Inflammatory macrophage treated with lipopolysaccharide for 4 hours (primary cell): ENCODE measurements around the gene HSPB6.

Experiments used
- DNase-seq: peaks from one replicate; pipeline ENCODE4 v3.0.0-alpha.2; 2020

Gene HSPB6

DNA sequence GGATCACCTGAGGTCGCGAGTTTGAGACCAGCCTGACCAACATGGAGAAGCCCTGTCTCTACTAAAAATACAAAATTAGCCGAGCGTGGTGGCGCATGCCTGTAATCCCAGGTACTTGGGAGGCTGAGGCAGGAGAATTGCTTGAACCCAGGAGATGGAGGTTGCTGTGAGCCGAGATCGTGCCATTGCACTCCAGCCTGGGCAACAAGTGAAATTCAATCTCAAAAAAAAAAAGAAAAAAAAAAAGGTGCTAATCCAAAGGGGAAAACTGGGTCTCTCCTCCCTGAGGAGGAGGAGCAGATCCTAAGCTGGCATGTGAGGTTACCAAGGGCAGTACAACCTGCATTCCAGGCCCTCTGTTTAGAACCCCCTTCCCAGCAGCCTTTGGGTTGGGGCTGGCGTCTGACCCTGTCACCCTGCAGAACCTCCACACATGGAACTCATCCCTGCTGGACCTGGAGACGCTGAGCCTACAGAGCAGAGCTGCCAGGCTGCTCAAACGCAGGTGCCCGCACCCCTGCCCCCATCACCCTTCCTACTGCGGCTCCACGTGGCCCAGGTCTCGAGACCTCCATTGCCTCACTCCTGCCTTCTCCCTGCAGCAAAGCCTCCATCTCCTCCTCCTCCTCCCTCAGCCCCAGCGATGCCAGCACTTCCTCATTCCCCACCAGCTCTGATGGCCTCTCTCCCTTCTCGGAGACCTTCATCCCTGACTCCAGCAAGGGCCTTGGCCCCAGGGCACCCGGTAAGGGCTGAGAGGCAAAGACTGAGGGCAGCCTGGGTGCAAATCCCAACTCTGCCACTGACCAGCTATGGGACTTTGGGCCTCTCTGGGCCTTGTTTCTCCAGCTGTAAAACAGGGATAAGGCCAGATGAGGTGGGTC is 7.8 kb upstream of the HSPB6 start:
- DNase-seq, result no peak

DNA sequence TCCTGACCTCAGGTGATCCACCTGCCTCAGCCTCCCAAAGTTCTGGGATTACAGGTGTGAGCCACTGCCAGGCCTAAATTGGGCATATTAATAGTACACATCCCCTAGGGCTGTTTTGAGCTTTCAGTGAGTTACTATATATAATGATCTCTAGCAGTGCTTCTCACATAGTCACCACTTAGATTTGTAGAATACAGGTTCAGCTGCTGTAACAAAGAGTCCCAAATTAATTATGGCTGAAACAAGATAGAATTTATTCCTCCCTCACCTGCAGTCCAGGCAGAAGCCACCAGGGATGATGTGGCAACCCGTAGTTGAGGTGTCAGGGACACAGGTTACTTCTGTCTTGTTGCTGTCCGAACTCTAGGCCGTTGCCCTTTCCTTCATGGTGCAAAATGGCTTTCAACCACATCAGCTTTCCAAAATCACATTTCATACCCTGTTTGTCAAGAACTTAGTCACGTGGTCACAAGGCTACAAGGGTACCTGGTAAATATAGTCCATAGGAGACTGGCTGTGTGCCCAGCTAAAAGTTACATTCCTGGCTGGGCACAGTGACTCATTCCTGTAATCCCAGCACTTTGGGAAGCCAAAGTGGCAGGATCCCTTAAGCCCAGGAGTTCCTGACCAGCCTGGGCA is 4.0 kb upstream of the HSPB6 start:
- DNase-seq, result no peak

DNA sequence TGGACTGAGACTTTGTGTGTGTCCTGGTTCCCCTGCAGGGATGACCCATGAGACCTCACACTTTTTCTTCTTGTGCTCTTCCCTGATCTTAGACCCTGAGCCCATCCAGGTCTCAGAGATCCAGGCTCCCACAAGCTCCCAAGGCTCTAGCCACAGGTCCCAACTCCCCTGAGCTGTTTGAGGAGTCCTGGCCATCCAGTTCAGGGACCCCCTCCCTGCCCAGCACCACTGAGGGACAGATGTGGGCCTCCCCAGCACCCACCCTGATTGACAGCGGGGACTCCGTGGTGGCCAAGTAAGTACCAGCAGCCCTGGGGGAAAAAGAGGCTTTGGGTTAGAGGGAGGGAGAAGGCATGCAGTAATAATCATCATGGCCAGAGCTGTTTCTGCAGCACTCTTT is 2.9 kb upstream of the HSPB6 start:
- no peak for DNase-seq

DNA sequence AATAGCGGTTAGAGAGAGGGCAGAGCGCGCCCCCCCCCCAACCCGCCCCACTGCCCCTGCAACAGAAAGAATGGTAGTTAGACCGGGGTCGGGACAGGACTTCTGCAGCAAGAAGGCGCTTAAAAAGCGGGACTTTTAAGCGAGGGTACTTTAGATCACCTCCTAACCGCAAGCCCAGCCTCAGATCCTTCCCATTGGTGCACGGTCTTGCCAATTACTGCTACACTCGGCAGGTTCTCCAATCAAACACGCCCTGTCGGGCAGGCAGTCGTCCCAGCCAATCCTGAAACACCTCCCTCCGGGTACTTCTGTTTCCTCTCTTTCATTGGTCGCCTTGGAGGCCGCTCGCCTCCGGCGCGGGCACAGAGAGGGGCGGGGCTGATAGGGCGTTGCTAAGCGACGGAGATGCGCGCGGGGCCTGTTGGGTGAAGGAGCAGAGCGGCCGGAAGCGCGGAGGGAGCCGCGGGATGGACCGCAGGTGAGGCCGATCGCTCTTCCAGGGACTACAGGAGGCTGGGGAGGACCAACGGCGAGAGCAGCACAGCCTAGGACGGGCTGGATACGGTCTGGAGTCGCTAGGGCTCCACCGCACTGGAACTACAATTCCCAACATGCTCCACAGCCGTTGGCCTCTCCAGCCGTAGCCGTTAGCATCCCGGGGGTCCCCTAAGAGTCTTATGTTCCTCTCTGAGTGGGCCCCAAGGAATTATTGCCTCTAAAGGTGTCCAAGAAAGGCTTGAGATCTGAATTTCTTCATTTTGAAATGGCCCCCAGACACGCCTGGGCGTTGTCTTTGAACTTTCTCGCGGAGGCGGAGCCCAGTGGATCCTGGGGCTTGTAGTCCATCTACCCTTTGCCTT is 1.1 kb upstream of the HSPB6 start, which contains the start of gene PROSER3:
Gene PROSER3 (plus strand): TSS at position 428 of the 860 bp plus-strand sequence. CDS start 40 bp downstream, at position 468.
- DNase-seq, result peak; percentile 99

DNA sequence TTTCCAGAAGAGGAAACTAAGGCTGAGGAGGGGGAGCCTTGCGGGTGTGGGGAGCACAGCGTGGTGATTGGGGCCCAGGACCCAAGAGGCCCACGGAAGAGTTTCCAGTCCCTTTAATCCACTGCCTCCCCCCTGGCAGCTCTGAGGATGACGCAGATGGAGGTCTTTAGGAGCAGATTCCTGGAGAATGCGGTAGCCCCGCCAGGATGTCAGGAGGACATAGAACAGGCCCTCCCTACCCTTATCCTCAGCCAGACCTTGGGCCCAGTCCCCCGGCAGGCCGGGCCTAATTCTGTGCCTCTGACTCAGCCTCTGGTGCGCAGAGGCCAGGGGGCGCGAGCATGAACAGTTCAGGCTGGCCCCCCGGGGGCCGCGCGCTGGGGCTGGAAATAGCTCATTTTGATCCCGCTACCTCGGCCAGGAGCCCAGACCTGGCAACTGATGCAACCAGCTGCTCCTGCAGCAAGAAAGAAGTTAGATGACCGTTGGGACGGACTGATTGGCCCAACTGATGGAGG is 461 bp upstream of the HSPB6 start:
- no peak for DNase-seq

DNA sequence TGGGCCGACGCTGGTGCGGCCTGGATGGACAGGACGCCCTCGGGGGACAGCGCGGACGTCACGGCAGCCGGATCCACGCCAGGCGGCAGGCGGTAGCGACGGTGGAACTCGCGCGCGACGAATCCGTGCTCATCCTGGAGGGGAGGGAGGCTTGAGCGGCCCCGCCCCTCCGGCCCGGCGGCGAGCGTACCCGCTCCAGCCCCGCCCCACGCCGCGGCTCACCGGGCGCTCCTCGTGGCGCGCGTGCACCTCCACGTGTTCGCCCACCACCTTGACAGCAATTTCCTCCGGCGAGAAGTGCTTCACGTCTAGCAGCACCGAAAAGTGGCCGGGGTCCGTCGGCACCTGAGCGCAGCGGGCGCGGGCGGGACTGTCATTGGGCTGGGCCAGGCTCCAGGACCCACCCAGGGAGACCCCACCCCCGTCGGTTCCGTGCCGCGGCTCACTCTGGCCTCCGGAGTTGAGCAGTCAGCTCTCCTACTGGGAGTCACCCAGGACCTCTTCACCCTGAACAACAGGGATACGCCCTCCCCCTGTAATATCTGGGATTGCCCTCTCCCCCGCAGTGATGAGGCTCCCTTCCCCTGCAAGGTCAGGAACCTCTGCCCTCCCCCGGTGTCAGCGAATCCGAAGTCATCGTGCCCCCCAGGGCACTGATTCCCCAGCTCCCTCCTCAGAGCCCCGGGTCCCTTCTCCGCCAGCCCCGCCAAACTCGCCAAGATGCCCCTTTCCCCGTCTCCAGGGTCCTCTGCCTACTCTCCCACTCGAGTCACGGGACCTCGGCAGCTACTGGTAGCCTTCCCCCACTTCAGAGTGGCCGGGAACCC is 1.1 kb downstream of the HSPB6 start:
- DNase-seq, result no peak

DNA sequence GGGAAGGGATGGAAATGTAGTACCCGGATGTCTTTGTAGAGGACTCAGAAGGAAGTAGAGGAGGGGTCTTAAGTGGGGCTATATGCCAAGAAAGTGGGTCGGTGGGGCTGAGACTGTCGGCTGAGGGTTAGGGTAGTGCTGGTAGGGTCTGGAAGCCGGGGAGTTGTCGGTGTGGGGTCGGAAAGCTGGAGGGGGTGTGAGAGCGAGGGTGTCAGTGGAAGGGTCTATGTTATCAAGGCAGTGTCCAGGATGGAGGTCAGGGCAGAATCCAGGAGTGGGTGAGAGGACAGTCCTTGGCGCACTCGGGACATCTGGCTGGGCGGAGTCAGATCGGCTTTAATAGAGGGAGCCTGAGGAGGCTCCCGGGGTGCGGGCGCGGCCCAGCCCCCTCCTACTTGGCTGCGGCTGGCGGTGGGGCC is 1.7 kb downstream of the HSPB6 start:
- no peak for DNase-seq

DNA sequence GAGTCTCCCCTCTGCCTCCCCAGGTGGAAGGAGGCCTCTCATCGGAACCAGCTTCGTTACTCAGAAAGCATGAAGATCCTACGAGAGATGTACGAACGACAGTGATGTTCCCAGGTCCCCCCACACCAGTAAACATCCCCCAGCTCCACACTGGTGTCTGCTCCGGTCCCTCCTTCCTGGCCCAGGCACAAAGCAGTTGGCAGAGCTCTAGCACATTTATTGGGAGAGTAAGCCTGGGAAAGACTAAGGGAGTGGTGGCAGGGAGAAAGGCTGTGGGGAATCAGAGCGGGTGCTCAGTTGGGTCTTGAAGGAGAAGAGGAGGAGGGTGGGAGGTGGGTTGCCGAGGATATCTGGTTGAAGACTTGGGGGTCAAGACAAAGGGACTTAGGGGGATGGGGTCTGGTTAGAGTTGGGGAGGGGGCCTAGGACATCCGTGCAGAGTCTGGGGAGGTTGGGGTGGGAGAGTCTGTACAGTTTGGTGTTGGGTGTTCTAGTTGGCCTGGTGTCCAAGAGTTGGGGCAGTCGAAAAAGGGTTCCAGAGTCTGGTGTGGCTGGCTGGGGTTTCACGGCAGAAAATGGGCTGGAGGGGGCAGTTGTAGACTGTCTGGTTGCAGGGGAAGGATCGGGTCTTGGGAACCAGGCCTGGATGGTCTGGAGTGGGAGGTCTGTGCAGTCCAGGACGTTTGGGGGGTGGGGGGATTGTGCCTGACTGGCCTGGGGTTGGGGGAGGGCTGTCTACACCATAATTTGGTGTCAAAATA is 2.3 kb downstream of the HSPB6 start:
- no peak for DNase-seq

DNA sequence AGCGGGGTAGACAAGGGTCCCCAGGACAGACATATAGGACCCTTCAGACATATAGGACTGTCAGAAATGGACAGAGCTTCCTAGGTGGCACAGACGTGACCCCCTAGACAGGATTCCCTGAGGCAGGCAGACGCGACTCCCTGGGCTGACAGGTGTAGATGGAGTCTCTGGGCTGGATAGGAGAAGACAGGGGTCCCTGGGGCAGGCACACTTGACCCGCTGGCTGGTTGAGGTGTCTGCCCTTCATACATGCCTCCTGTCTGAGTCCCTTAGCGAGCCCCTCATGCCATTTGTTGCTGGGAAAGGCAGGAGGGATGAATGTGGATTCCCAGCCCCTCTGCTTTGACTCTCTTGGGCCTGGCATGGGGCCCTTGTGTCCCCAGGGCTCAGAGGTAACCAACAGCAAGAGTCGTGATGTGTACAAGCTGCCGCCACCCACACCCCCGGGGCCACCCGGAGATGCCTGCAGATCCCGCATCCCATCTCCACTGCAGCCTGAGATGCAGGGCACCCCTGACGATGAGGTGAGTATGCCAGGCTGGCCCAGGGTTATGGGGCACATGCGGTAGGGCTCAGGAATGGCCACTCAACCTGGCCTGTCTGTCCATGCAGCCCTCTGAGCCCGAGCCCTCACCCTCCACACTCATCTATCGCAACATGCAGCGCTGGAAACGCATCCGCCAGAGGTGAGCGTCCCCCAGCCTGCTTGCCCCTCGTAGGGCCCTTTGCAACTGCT is 3.0 kb downstream of the HSPB6 start:
- DNase-seq, result no peak

DNA sequence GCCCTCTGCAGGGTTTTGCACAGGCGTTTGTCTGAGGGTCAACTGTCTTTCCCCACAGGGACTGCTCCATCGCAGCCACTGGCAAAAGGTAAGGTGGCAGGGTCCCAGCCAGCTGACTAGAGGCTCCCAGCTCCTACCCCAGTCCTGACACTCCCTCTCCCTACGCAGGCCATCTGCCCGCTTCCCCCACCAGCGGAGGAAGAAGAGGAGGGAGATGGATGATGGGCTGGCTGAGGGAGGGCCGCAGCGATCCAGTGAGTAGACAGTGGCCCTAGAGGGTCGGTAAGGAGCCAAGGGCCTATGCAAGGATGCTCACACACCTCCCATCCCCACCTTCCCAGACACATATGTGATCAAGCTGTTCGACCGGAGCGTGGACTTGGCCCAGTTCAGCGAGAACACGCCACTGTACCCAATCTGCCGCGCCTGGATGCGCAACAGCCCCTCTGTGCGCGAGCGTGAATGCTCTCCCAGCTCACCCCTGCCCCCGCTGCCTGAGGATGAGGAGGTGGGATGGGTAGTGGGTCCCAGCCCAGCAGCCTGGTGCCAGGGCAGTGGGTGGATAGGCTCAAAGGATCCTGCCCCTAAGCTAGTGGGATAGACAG is 4.0 kb downstream of the HSPB6 start:
- no peak for DNase-seq

DNA sequence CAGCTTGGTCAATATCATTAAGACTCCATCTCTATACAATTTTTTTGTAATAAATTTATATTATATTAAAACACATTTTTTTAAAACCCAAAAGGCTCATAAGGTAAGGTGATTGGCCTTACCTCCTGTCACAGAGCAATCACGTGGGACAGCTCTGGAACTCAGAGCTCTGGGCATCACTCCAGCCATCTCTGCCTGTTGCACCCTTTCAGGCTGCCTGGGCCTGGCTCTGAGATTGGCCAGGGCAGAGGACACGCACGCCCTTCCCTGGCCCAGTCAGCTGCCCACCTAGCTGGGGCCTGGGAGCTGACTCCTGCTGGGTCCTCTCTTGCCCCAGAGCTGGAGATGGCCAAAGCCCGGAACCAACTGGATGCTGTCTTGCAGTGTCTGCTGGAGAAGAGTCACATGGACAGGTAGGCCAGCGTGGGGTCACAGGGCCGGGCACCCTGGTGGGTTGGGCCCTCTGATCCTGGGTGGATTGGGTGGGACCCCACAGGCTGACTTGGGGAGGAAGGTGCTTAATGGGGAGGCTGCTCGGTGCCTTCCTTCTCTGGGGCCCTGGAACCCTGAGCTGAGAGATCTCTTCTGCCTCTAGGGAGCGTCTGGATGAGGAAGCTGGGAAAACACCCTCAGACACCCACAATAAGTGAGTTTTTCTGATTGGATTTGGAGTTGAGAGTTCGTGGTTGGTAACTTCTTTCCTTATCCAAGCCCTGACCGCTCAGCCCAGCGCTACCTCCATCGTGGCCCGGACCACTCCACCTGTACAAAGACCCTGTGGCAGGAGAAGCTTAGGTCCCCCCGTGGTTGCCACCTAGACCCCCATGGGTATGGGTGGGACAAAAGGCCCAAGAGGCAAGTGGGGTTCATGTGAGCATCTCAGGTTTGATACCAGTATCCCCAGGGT is 4.7 kb downstream of the HSPB6 start:
- DNase-seq, result no peak

DNA sequence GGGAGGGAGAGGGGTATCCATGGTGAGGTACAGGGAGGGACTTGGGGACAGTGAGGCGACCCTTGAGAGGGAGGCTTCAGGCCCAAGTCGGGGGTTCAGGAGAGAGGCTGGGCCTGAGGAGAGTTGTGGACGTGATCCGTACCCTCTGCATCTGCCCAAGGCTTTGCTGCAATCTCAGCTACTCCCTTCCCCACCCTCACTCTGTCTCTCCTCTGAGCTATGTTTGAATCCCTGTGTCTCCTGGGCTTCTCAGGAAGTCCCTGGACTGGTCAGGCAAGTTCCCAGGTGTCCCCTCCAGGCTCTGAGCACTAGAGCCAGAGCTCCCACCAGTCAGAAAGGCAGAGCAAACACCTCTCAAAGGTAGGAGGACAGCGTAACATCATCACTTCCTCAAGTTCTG is 6.7 kb downstream of the HSPB6 start:
- DNase-seq, result no peak

DNA sequence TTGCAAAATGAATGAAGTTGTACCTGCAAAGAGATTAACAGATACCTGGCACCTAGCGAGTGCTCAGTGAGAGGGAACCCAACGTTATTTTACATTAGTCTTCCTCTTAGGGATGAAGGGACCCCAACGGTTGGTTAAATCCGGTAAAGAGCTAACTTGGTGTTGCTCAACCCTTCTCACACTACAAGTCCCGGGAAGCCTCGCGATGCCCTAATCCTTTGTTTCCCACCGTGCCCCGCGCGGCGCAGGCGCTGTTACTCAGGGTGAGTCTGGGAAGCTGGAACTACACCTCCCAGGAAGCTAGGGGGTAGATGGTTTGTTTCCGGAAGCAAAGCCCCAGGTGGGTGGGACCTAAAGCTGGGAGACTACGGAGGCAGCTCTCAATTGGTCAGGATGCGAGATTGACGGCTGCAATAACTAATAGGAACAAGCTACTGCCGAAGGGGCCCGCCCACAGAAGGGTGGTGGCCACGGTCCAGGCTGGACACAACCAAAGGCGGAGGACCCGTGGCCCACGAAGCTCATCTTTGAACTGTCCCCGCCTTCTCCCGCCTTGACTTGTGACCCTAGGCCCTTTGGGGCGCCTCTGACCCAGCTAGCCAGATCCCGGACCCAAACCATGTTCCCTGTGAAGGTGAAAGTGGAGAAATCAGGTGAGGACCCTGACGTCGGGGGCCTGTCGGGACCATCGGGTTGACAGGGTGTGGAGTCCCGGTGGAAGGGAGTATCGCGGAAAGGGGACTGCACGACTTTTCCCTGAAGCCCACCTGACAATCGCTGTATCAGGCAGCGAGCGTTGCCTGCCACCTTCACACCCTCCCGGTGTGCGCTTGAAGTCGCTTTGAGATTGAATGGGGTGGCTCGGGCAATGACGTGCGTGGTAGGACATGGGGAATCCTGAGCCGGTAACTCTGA is 8.5 kb downstream of the HSPB6 start, which contains the start of gene LIN37:
Gene LIN37 (plus strand): TSS at position 471 of the 915 bp plus-strand sequence. CDS start 149 bp downstream, at position 620.
- peak; percentile 99 for DNase-seq

DNA sequence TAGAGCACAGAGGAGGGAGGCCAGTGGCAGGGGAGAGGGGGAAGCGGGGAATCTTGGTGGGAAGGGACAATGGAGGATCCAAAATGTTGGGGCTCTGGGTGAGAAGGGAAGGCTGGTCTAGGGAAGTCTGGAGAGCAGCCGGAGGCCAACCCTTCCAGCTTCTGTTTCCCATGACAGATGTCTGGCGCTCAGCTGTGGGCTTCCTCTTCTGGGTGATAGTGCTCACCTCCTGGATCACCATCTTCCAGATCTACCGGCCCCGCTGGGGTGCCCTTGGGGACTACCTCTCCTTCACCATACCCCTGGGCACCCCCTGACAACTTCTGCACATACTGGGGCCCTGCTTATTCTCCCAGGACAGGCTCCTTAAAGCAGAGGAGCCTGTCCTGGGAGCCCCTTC is 10.3 kb downstream of the HSPB6 start:
- no peak for DNase-seq

DNA sequence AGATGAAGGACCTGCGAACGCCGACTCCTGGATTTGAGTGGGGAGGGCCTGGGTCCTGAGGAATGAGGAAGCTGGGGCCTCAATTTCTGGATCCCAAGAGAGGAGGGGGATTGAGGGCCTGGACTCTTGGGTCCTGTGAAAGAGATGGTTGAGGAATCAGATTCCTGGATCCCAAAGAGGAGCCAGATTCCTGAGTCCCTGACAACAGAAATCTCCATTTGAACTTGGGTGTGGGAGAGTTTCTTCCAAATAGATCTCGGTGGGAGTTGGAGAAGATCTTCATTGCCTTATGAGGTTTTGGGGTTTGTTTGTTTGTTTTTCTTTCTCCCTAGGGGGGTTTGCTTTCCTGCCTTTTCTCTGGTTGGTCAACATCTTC is 10.8 kb downstream of the HSPB6 start:
- no peak for DNase-seq

DNA sequence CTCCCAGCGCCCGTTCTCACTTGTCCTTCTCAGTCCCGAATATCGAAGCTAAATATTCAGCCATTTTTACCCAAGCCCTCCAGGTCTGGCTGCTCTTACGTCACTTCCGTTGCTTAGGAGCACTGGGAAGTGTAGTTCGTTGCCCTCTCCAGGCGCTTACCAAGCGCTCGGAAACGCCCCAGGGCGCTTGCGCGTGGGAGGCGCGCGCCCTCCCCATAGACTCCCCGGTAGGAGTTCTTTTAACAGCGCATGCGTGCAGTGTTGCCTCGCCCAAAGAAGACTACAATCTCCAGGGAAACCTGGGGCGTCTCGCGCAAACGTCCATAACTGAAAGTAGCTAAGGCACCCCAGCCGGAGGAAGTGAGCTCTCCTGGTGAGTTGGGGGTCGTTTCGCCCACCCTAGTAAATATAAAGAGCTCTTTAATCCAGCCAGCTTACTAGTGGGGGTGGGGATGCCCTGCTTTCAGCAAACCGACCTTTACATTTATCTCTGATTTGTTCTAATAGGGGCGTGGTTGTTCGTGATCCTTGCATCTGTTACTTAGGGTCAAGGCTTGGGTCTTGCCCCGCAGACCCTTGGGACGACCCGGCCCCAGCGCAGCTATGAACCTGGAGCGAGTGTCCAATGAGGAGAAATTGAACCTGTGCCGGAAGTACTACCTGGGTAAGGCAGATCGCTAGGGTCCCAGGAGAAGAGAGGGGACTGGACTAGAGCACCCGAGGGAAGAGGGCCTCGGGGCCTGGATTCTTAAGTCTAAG is 11.3 kb downstream of the HSPB6 start, which contains the start of the genes PSENEN and U2AF1L4:
Gene PSENEN (plus strand): TSS at position 324 of the 759 bp plus-strand sequence. CDS start 280 bp downstream, at position 604.
Gene U2AF1L4 (minus strand): TSS at position 91 of the 759 bp plus-strand sequence. CDS start 27 bp downstream, at position 64.
- DNase-seq, result peak; percentile 100
